ENCODE data around the gene ZNF367.
A peak's percentile ranks its signal among the peaks of the same experiment; 100 is the strongest.

ZNF367 gene

GRCh38 chr9:96417051-96417586, 1.1 kb downstream of the ZNF367 start:
- peak overlapping the region; percentile 93 for H3K9ac ChIP-seq (ENCODE audit: low read depth, low read length)

DNA sequence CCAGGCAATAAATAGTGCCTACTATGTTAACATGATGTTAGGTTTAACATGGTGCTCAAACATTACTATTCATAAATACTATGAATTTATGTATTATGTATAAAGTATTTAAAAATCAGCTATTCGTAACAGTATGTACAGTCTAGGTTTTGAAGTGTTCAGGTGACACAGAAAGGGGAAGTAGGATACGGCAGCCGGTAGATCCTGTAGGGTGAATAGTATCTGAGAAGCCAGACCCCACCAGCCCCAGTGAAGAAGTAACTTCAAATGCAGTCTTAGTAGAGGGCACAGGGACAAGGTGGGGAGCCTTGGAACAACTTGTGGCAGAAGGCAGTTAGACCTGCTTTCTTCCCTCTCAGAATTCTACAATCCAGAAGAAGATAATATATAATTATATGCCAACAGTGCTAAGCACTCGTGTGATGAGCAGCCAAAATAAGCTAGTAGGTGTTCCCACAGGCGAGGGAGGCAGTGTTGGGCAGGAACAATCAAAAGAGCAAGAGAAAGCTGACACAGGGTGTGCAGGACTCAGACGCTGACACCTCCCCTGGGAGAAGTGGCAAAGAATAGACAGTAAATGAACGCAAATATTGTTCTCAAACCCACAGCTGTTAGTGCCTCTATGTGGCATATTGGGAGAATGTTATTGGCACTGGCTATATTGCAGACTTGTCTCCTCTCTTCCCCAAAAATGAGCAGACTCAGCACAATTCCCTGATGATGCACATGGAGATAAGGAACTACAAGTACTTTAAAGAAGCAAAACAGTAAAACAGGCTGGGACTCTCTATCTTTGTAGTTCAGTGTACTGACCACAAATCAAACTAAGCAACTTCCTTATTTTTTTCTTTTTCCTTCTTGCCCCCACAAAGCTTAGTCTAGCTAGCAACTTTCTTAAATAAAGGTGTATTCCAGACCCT, 4.6 kb downstream of the ZNF367 start:
- Histone ChIP-seq H3K9me3 (replicated peaks; ENCODE audit: low read length) (no peaks in the 10 kb centered on the region), H3K9ac (ENCODE audit: low read depth, low read length) (no peak overlapping the region), H3K36me3 (ENCODE audit: insufficient read depth, low read length) (no peaks in the 10 kb centered on the region), H3K4me3 (ENCODE audit: low read length) (no peak overlapping the region), H3K4me2 (ENCODE audit: low read length) (peak overlapping the region; percentile 3), H3K4me1 (ENCODE audit: control insufficient read depth, insufficient read depth, low read length) (peaks cover 7% of the 10 kb centered on the region), H3K27me3 (ENCODE audit: control insufficient read depth, insufficient read depth, low read length) (no peaks in the 10 kb centered on the region)

More at GRCh38 chr9:96417051-96417586, 1.1 kb downstream of the ZNF367 start:
- H3K27me3 ChIP-seq (ENCODE audit: control insufficient read depth, insufficient read depth, low read length) = no peaks in the 10 kb centered on the region
- peak overlapping the region; percentile 88 for H3K4me2 ChIP-seq (ENCODE audit: low read length)
- H3K9me3 ChIP-seq (replicated peaks; ENCODE audit: low read length) = no peaks in the 10 kb centered on the region
- H3K4me1 ChIP-seq (ENCODE audit: control insufficient read depth, insufficient read depth, low read length) = peaks cover 27% of the 10 kb centered on the region
- H3K4me3 ChIP-seq (ENCODE audit: low read length) = peak overlapping the region; percentile 84
- H3K36me3 ChIP-seq (ENCODE audit: insufficient read depth, low read length) = no peaks in the 10 kb centered on the region

GRCh38 chr9:96412174-96412913, 5.8 kb downstream of the ZNF367 start:
- H3K9me3 ChIP-seq (replicated peaks; ENCODE audit: low read length) = no peaks in the 10 kb centered on the region
- H3K27me3 ChIP-seq (ENCODE audit: control insufficient read depth, insufficient read depth, low read length) = no peaks in the 10 kb centered on the region
- H3K36me3 ChIP-seq (ENCODE audit: insufficient read depth, low read length) = no peaks in the 10 kb centered on the region
- H3K4me3 ChIP-seq (ENCODE audit: low read length) = no peak overlapping the region
- H3K4me1 ChIP-seq (ENCODE audit: control insufficient read depth, insufficient read depth, low read length) = peaks cover 7% of the 10 kb centered on the region
- H3K4me2 ChIP-seq (ENCODE audit: low read length) = no peak overlapping the region
- no peak overlapping the region for H3K9ac ChIP-seq (ENCODE audit: low read depth, low read length)

GRCh38 chr9:96411129-96411838, 6.9 kb downstream of the ZNF367 start:
- Histone ChIP-seq H3K9me3 (replicated peaks; ENCODE audit: low read length) (no peaks in the 10 kb centered on the region), H3K27me3 (ENCODE audit: control insufficient read depth, insufficient read depth, low read length) (no peaks in the 10 kb centered on the region), H3K9ac (ENCODE audit: low read depth, low read length) (no peak overlapping the region), H3K36me3 (ENCODE audit: insufficient read depth, low read length) (no peaks in the 10 kb centered on the region), H3K4me3 (ENCODE audit: low read length) (no peak overlapping the region), H3K4me2 (ENCODE audit: low read length) (no peak overlapping the region), H3K4me1 (ENCODE audit: control insufficient read depth, insufficient read depth, low read length) (peaks cover under 1% of the 10 kb centered on the region)

GRCh38 chr9:96408409-96409280, 9.5 kb downstream of the ZNF367 start:
- no peaks in the 10 kb centered on the region for H3K9me3 ChIP-seq (replicated peaks; ENCODE audit: low read length)
- H3K27me3 ChIP-seq (ENCODE audit: control insufficient read depth, insufficient read depth, low read length) = no peaks in the 10 kb centered on the region
- no peak overlapping the region for H3K4me2 ChIP-seq (ENCODE audit: low read length)
- H3K9ac ChIP-seq (ENCODE audit: low read depth, low read length) = no peak overlapping the region
- no peak overlapping the region for H3K4me3 ChIP-seq (ENCODE audit: low read length)
- no peaks in the 10 kb centered on the region for H3K36me3 ChIP-seq (ENCODE audit: insufficient read depth, low read length)
- H3K4me1 ChIP-seq (ENCODE audit: control insufficient read depth, insufficient read depth, low read length) = no peaks in the 10 kb centered on the region

DNA sequence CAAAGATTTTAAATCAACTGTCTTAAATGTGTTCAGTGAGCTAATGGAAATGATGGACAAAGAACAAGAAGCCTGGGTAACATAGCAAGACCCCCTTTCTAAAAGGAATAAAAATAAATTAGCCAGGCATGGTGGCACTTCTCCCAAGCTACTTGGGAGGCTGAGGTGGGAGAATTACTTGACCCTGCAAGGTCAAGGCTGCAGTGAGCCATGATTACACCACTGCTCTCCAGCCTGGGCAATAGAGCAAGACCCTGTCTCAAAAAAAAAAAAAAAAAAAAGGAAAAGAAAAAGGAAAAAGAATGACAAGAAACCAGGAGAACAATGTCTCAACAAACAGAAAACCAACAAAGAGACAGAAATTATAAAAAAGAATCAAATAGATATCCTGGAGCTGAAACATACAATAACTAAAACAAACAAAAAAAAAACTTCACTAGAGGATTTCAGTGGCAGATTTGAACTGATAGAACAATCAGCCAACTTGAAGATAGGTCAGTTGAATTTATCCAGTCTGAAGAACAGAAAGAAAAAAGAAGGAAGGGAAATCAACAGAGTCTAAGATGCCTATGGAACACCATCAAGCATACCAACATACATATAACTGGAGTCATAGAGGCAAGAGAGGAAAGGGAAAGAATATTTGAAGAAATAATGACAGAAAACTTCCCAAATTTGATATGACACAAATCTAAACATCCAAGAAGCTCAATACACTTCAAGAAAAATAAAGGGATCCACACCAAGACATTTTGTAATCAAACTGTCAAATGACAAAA, 17.8 kb downstream of the ZNF367 start:
- H3K9me3 ChIP-seq (replicated peaks; ENCODE audit: low read length) = no peaks in the 10 kb centered on the region
- H3K36me3 ChIP-seq (ENCODE audit: insufficient read depth, low read length) = no peaks in the 10 kb centered on the region
- no peaks in the 10 kb centered on the region for H3K4me1 ChIP-seq (ENCODE audit: control insufficient read depth, insufficient read depth, low read length)
- no peak overlapping the region for H3K4me3 ChIP-seq (ENCODE audit: low read length)
- no peak overlapping the region for H3K4me2 ChIP-seq (ENCODE audit: low read length)
- no peaks in the 10 kb centered on the region for H3K27me3 ChIP-seq (ENCODE audit: control insufficient read depth, insufficient read depth, low read length)
- no peak overlapping the region for H3K9ac ChIP-seq (ENCODE audit: low read depth, low read length)

DNA sequence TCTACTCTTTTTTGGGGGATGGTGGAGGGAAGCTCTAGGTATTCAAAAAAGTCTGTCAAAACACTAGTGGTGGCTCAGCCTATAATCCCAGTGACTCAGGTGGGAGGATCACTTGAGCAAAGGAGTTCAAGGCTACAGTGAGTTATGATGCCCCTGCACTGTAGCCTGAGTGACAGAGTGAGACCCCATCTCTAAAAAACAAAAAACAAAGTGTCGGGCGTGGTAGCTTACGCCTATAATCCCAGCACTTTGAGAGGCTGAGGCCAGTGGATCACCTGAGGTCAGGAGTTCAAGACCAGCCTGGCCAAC, 18.9 kb downstream of the ZNF367 start:
- Histone ChIP-seq H3K36me3 (ENCODE audit: insufficient read depth, low read length) (no peaks in the 10 kb centered on the region), H3K4me3 (ENCODE audit: low read length) (no peak overlapping the region)

GRCh38 chr9:96398582-96399324, 19.4 kb downstream of the ZNF367 start:
- H3K4me3 ChIP-seq (ENCODE audit: low read length) = no peak overlapping the region
- H3K9ac ChIP-seq (ENCODE audit: low read depth, low read length) = no peak overlapping the region
- H3K9me3 ChIP-seq (replicated peaks; ENCODE audit: low read length) = no peaks in the 10 kb centered on the region

More for the DNA sequence above, 18.9 kb downstream of the ZNF367 start:
- Histone ChIP-seq H3K9ac (ENCODE audit: low read depth, low read length) (no peak overlapping the region), H3K27me3 (ENCODE audit: control insufficient read depth, insufficient read depth, low read length) (no peaks in the 10 kb centered on the region), H3K4me2 (ENCODE audit: low read length) (no peak overlapping the region), H3K4me1 (ENCODE audit: control insufficient read depth, insufficient read depth, low read length) (no peaks in the 10 kb centered on the region), H3K9me3 (replicated peaks; ENCODE audit: low read length) (no peaks in the 10 kb centered on the region)

DNA sequence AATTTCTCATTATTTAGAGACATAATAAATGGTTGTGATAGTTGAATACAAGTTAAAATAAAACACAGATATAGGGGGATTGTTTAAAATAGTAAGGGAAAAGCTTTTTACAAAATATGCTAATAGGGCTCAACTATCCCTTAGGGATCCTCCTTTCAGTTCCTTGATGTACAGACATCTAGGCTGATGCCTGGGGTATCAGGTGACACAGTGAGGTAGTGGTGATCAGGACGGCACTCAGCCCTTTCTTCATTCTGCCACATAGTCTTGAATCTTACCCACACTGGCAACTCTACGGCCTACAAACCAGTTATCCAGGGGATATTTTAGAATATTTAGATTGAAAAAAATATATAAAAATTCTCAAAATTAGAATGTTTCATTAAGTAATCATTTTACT, 22.2 kb downstream of the ZNF367 start:
- Histone ChIP-seq H3K4me2 (ENCODE audit: low read length) (no peak overlapping the region), H3K36me3 (ENCODE audit: insufficient read depth, low read length) (peaks cover 3% of the 10 kb centered on the region), H3K9ac (ENCODE audit: low read depth, low read length) (no peak overlapping the region), H3K4me3 (ENCODE audit: low read length) (no peak overlapping the region), H3K4me1 (ENCODE audit: control insufficient read depth, insufficient read depth, low read length) (no peaks in the 10 kb centered on the region), H3K27me3 (ENCODE audit: control insufficient read depth, insufficient read depth, low read length) (no peaks in the 10 kb centered on the region), H3K9me3 (replicated peaks; ENCODE audit: low read length) (no peaks in the 10 kb centered on the region)

More at GRCh38 chr9:96398582-96399324, 19.4 kb downstream of the ZNF367 start:
- Histone ChIP-seq H3K4me1 (ENCODE audit: control insufficient read depth, insufficient read depth, low read length) (no peaks in the 10 kb centered on the region), H3K4me2 (ENCODE audit: low read length) (no peak overlapping the region), H3K36me3 (ENCODE audit: insufficient read depth, low read length) (no peaks in the 10 kb centered on the region), H3K27me3 (ENCODE audit: control insufficient read depth, insufficient read depth, low read length) (no peaks in the 10 kb centered on the region)

Measured in skeletal muscle satellite cell (primary cell).